GM10266 (cell line): ENCODE results near the gene PDE4B.
"Not testable (repeated sequence)": the region's sequence is repeated elsewhere in the genome, so short reads cannot be mapped to it uniquely, and the experiment has no call there.

Experiments used
- DNase-seq: peaks from one replicate; pipeline ENCODE4 v3.0.0; 2012; ENCODE audit errors: extremely low spot score
- CTCF ChIP-seq: IDR thresholded peaks from 2 replicates; pipeline ENCODE4 v1.5.1; 2012; ENCODE audit warnings: mild to moderate bottlenecking, low read depth; ENCODE audit not compliant: control insufficient read depth, insufficient read depth; ENCODE audit errors: missing control alignments

The PDE4B gene

GRCh38 chr1:65955503-65955902 lies 162.8 kb downstream of the PDE4B start:
- TF ChIP-seq CTCF, result no peak
- no peak for DNase-seq

- TF ChIP-seq CTCF, result peak; percentile 55
- DNase-seq, result peak; percentile 18
These were observed 166.1 kb downstream of the PDE4B start for GRCh38 chr1:65958561-65959350.

- no peak for DNase-seq
- TF ChIP-seq CTCF, result no peak
These were observed 167.3 kb downstream of the PDE4B start for GRCh38 chr1:65959896-65960567.

- no peak for TF ChIP-seq CTCF
- no peak for DNase-seq
These were observed 170.6 kb downstream of the PDE4B start for GRCh38 chr1:65963156-65963888.

GRCh38 chr1:65964123-65964522 lies 171.4 kb downstream of the PDE4B start:
- TF ChIP-seq CTCF, result no peak
- no peak for DNase-seq

GRCh38 chr1:65965112-65965996 lies 172.7 kb downstream of the PDE4B start:
- TF ChIP-seq CTCF, result no peak
- DNase-seq, result no peak

GRCh38 chr1:65967492-65967891 lies 174.8 kb downstream of the PDE4B start:
- DNase-seq, result not testable (repeated sequence)
